HCT116 (cell line): ENCODE data around the gene POLR2J. TPM values are rescaled to one million over a fixed set of nuclear protein-coding genes. Genes with fewer than 3 reads are reported as not detected.
"Not testable (repeated sequence)": the region's sequence is repeated elsewhere in the genome, so short reads cannot be mapped to it uniquely, and the experiment has no call there.

Experiments used
- ATAC-seq: fragments of 200-7000 bp; cut with Tn5 transposase; 2 replicates; pipeline ENCODE4 v1.9.1; 2020; ENCODE audit warnings: mild to moderate bottlenecking, moderate library complexity
- Bru-seq: library from RNA; stranded (reverse); fragments of 400-500 nt; gene quantifications from one replicate; lab custom pipeline; 2021; lab: Mats Ljungman, UMichigan
- BruChase-seq, 2 experiments: library from RNA; stranded (reverse); fragments of 400-500 nt; gene quantifications; one replicate each; lab custom pipeline; 2021; lab: Mats Ljungman, UMichigan
- BruUV-seq: library from RNA; stranded (reverse); fragments of 400-500 nt; replicated peaks from 2 replicates; lab custom pipeline; 2021; lab: Mats Ljungman, UMichigan
- CTCF ChIA-PET: fragments of 300-600 bp; sonication (Branson Sonifier 250); formaldehyde crosslinking; loops from one replicate; lab custom pipeline; 2021; ENCODE audit warnings: antibody characterized with exemption; lab: Charles Lee
- POLR2A ChIA-PET: fragments of 300-600, 350-600 bp; sonication (Branson Sonifier 250); formaldehyde crosslinking; loops from one replicate; lab custom pipeline; 2021; ENCODE audit warnings: antibody characterized with exemption; lab: Charles Lee
- RAD21 ChIA-PET, 2 experiments: fragments of 300-600 bp; sonication (Branson Sonifier 250); formaldehyde crosslinking; loops; one replicate each; lab custom pipeline; 2023; ENCODE audit warnings: low total read pairs in 2 of 2; ENCODE audit not compliant: uncharacterized antibody in 2 of 2, unreplicated experiment in 2 of 2, low non-redundant PET in 1 of 2; lab: Charles Lee
- DNase-seq: peaks from one replicate; pipeline ENCODE4 v3.0.0-alpha.2; 2010; ENCODE audit warnings: low read depth, low spot score
- H2AFZ ChIP-seq: fragments of 200-600 bp; shearing (Covaris generic), sonication (generic); 2 replicates; pipeline ENCODE4 v1.6.1; 2017; ENCODE audit warnings: low read depth, mixed run types, mixed read lengths, antibody characterized with exemption, low read length; ENCODE audit not compliant: poor library complexity, severe bottlenecking
- H3K27ac ChIP-seq: 2 replicates; pipeline ENCODE4 v1.5.1; 2012; ENCODE audit warnings: low read depth, low read length
- H3K27me3 ChIP-seq: fragments of 200-600 bp; sonication (generic); 2 replicates; pipeline ENCODE4 v1.6.1; 2016; ENCODE audit warnings: mixed run types, low read length, mixed read lengths; ENCODE audit not compliant: insufficient read depth
- H3K36me3 ChIP-seq, 2 experiments: fragments of 200-500 bp in 1 of 2; fragments of 200-600 bp in 1 of 2; sonication (Bioruptor generic) in 1 of 2; sonication (generic) in 1 of 2; 2 replicates each; pipeline versions ENCODE4 v1.5.1 to v1.6.1; 2014 to 2016; ENCODE audit warnings: low read length in 2 of 2, inconsistent platforms in 1 of 2, mixed read lengths in 1 of 2, mixed run types in 1 of 2; ENCODE audit not compliant: insufficient read depth in 2 of 2, control insufficient read depth in 1 of 2
- H3K4me1 ChIP-seq, 2 experiments: fragments of 200-600 bp in 1 of 2; sonication (generic) in 1 of 2; 2 replicates each; pipeline versions ENCODE4 v1.5.1 to v1.6.1; 2012 to 2017; ENCODE audit warnings: low read length in 2 of 2, inconsistent platforms in 1 of 2, mild to moderate bottlenecking in 1 of 2, mixed read lengths in 1 of 2, mixed run types in 1 of 2, moderate library complexity in 1 of 2; ENCODE audit not compliant: insufficient read depth in 2 of 2, control insufficient read depth in 1 of 2
- H3K4me2 ChIP-seq: fragments of 200-600 bp; sonication (generic); 2 replicates; pipeline ENCODE4 v1.6.1; 2017; ENCODE audit warnings: mixed run types, low read length, mixed read lengths
- H3K4me3 ChIP-seq, 2 experiments: fragments of 200-600 bp in 1 of 2; sonication (generic) in 1 of 2; replicated peaks in 1 of 2; 2 replicates each; pipeline ENCODE4 v1.5.1; 2011 to 2016; ENCODE audit warnings: low read length in 2 of 2, control low read depth in 1 of 2, low read depth in 1 of 2, mild to moderate bottlenecking in 1 of 2, mixed read lengths in 1 of 2, mixed run types in 1 of 2
- H3K79me2 ChIP-seq: fragments of 200-600 bp; sonication (generic); 2 replicates; pipeline ENCODE4 v1.6.1; 2017; ENCODE audit warnings: mild to moderate bottlenecking, mixed run types, low read length, moderate library complexity, mixed read lengths; ENCODE audit not compliant: insufficient read depth
- H3K9ac ChIP-seq: fragments of 200-600 bp; sonication (generic); 2 replicates; pipeline ENCODE4 v1.6.1; 2016; ENCODE audit warnings: low read length, mixed read lengths
- H3K9me2 ChIP-seq: fragments of 200-600 bp; sonication (generic), shearing (Covaris generic); 2 replicates; pipeline ENCODE4 v1.6.1; 2017; ENCODE audit warnings: mixed run types, mild to moderate bottlenecking, moderate library complexity; ENCODE audit not compliant: insufficient read depth
- H3K9me3 ChIP-seq, 2 experiments: fragments of 200-500 bp in 1 of 2; fragments of 200-600 bp in 1 of 2; sonication (Bioruptor generic) in 1 of 2; sonication (generic) in 1 of 2; 2 replicates each; pipeline ENCODE4 v1.6.1; 2014 to 2017; ENCODE audit warnings: low read length in 2 of 2, mixed read lengths in 2 of 2, inconsistent platforms in 1 of 2, low read depth in 1 of 2, mild to moderate bottlenecking in 1 of 2, mixed run types in 1 of 2, moderate library complexity in 1 of 2; ENCODE audit not compliant: control insufficient read depth in 1 of 2, insufficient read depth in 1 of 2
- H4K20me1 ChIP-seq: fragments of 200-600 bp; sonication (generic), shearing (Covaris generic); 2 replicates; pipeline ENCODE4 v1.6.1; 2017; ENCODE audit warnings: mixed run types, mild to moderate bottlenecking, moderate library complexity; ENCODE audit not compliant: insufficient read depth
- CTCF ChIP-seq, 3 experiments: fragments of 200-600 bp in 1 of 3; sonication (generic) in 1 of 3; IDR thresholded peaks in 2 of 3; conservative IDR thresholded peaks in 1 of 3; 2 replicates each; pipeline ENCODE4 v1.5.1; 2012 to 2017; ENCODE audit warnings: low read depth in 2 of 3, low read length in 2 of 3, antibody characterized with exemption in 1 of 3, borderline replicate concordance in 1 of 3, control low read depth in 1 of 3, mild to moderate bottlenecking in 1 of 3, mixed read lengths in 1 of 3, mixed run types in 1 of 3, moderate library complexity in 1 of 3; ENCODE audit not compliant: insufficient read depth in 1 of 3
- POLR2AphosphoS5 ChIP-seq: IDR thresholded peaks from 2 replicates; pipeline ENCODE4 v1.6.1; 2011; ENCODE audit warnings: mild to moderate bottlenecking, low read depth, low read length, moderate library complexity
- YY1 ChIP-seq: IDR thresholded peaks from 2 replicates; pipeline ENCODE4 v1.6.1; 2011; ENCODE audit warnings: low read length, low read depth, moderate library complexity, mild to moderate bottlenecking; ENCODE audit not compliant: insufficient replicate concordance; ENCODE audit errors: extremely low read depth
- intact Hi-C: fragments of 100-400 bp; cut with micrococcal nuclease; formaldehyde crosslinking; loops from 2 replicates; pipeline ENCODE4 v1.10.0; 2022
- long read RNA-seq: library from polyadenylated mRNA; unstranded; transcript quantifications from one replicate; pipeline ENCODE4 v2.0.0, GENCODE V29; 2021; ENCODE audit not compliant: unreplicated experiment
- polyA plus RNA-seq: library from polyadenylated mRNA; unstranded; fragments of >200 nt; gene quantifications from 2 replicates; pipeline ENCODE4 v1.2.1, GENCODE V29; 2012; ENCODE audit warnings: missing spikeins
- total RNA-seq: library from RNA; stranded (reverse); gene quantifications from one replicate; pipeline ENCODE4 v1.2.1, GENCODE V29; 2021; ENCODE audit not compliant: unreplicated experiment

Gene POLR2J
- total RNA-seq: 54.9 TPM
- 89.9 and 111 TPM in 2 replicates for polyA plus RNA-seq
- percentile 61 among the genes with signal in this experiment for Bru-seq, nascent RNA
- BruChase-seq, experiment 1, labeled RNA remaining after a 6-hour chase: percentile 77 among the genes with signal in this experiment
- percentile 62 among the genes with signal in this experiment for BruChase-seq, experiment 2, labeled RNA remaining after a 2-hour chase
- long read RNA-seq, transcript POLR2J-201 (4 exons, 932 nt): major isoform, 72 of 100 reads
- long read RNA-seq, partial matches to known transcripts: 6 of 100 reads
- long read RNA-seq, other reads (novel, unspliced or antisense): 22 of 100 reads

- TF ChIP-seq POLR2AphosphoS5 (peak; percentile 57), CTCF (IDR thresholded peaks at IDR 0.05 in 2 of 3, conservative IDR thresholded peaks at IDR 0.05 in 1 of 3; ENCODE audit: borderline replicate concordance in 1 of 3, insufficient read depth in 1 of 3, low read depth in 2 of 3, low read length in 2 of 3) (peak in 2 of 3 experiments; percentile 36 to 44; a peak in 4 of 6 replicates), YY1 (peak; percentile 42)
- H3K4me1 ChIP-seq, H3K27me3 ChIP-seq, intact Hi-C loops, H4K20me1 ChIP-seq, RAD21 ChIA-PET, H3K9me2 ChIP-seq, H2AFZ ChIP-seq, H3K27ac ChIP-seq, POLR2A ChIA-PET, H3K79me2 ChIP-seq, H3K9me3 ChIP-seq, H3K36me3 ChIP-seq, CTCF ChIA-PET: not testable (repeated sequence)
- 0 out of 2 replicates have a peak within 1 kb of the TSS, but pooled peaks have one; percentile 27 for H3K4me2 ChIP-seq
- peak; percentile 89 for ATAC-seq
- peak; percentile 67 for DNase-seq
- BruUV-seq: TSS peak; percentile 79
- H3K9ac ChIP-seq: peak within 1 kb of the TSS; percentile 51; the same call in 1 of the 2 replicates
- H3K4me3 ChIP-seq: peak within 1 kb of the TSS; percentile 43 to 51; a peak in 3 of 4 replicates
Measured at GRCh38 chr7:102478314-102479208, at the start of gene POLR2J. Gene POLR2J (minus strand): TSS chr7:102478922. CDS start chr7:102478860, 62 bp downstream.

DNA sequence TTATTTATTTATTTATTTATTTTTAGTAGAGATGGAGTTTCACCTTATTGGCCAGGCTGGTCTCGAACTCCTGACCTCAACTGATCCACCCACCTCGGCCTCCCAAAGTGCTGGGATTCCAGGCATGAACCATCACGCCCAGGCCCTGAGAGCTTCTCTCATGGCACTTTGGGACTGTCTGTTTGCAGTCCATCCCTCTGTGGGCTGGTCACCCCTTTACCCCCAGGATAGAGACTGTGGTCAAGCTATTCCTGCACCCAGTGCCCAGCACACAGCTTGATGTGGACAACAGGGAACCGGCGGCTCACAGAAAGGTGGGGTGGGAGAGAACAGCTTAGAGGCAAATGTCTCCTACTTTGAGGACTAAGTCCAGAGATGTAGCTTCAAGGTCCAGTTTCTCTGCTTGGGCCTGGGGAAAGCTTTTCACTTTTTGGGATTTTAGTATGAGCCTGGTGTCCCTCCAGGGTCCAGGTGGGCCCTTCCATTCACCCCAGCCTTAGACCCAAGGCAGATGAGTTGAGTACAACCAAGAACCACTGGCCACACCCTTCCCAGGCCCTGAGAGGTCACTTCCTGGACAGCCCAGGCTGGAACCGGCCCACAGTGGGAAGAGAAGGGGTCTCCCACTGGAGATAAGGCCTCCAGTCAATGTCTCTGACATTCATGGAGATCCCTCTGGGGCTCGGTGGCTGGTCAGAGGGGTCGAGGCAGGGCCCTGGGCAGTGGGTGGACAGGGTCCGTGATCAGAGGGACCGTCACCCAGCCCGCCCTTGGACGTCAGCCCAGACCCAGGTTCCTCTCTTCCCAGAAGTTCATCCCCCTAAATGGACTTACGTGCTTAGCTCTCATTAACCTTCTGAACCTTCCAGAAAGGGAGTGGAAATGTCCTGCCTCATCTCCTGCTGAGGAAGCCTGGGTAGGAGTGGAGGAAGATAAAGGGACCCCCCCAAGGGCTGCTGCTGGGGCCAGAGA lies 49.4 kb upstream of the POLR2J start:
- DNase-seq, H3K79me2 ChIP-seq, ATAC-seq, RAD21 ChIA-PET, BruUV-seq, H3K9me2 ChIP-seq, H2AFZ ChIP-seq, H4K20me1 ChIP-seq, CTCF ChIA-PET, H3K4me3 ChIP-seq, H3K4me1 ChIP-seq, H3K4me2 ChIP-seq, H3K9ac ChIP-seq, H3K36me3 ChIP-seq, H3K27ac ChIP-seq, POLR2A ChIA-PET, H3K9me3 ChIP-seq, intact Hi-C loops, H3K27me3 ChIP-seq: not testable (repeated sequence)

DNA sequence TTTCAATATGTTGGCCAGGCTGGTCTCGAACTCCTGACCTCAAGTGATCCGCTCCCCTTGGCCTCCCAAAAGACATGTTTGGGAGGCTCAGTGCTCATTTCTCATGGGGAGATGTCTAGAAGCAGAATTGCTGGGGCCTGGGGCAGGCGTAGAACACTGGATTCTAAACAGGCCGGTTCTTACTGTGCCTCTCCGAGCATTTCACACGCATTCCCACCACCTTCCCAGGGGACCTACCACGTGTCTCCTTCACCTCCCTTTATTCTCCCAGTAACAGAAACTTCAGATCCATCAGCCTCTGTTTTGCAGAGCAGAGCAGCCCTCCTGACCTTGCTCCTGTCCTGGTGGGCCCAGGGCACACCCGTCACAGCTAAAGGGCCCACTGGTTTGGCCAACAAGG lies 48.5 kb upstream of the POLR2J start:
- POLR2A ChIA-PET, H3K27me3 ChIP-seq, H3K36me3 ChIP-seq, H4K20me1 ChIP-seq, CTCF ChIA-PET, RAD21 ChIA-PET, DNase-seq, H3K4me2 ChIP-seq, BruUV-seq, H3K79me2 ChIP-seq, intact Hi-C loops, H3K27ac ChIP-seq, H3K9ac ChIP-seq, ATAC-seq, H3K4me1 ChIP-seq, H3K9me3 ChIP-seq, H3K4me3 ChIP-seq, H3K9me2 ChIP-seq, H2AFZ ChIP-seq: not testable (repeated sequence)
